Sigmoid colon (tissue), 7 donors: ENCODE measurements around the gene GFOD2. TPM values are rescaled to one million over a fixed set of nuclear protein-coding genes. Genes with fewer than 3 reads are reported as not detected.

Experiments
- DNase-seq: peaks from one replicate; pipeline ENCODE4 v3.0.0-alpha.2; 2019
- H3K27ac ChIP-seq, 4 donors: fragments of 200-600 bp; sonication (generic); one replicate each; pipeline ENCODE4 v1.5.1; 2016 to 2019; ENCODE audit warnings: mild to moderate bottlenecking in 1 of 4
- H3K27me3 ChIP-seq, 3 donors: fragments of 200-600 bp; sonication (generic); one replicate each; pipeline ENCODE4 v1.5.1; 2019; ENCODE audit warnings: mild to moderate bottlenecking in 1 of 3
- H3K36me3 ChIP-seq, 4 donors: fragments of 200-600 bp; sonication (generic); one replicate each; pipeline ENCODE4 v1.5.1; 2016 to 2019
- H3K4me1 ChIP-seq, 4 donors: fragments of 200-600 bp; sonication (generic); one replicate each; pipeline ENCODE4 v1.5.1; 2017 to 2019
- H3K4me3 ChIP-seq, 4 donors: fragments of 200-600 bp; sonication (generic); one replicate each; pipeline ENCODE4 v1.5.1; 2017 to 2019; ENCODE audit warnings: mild to moderate bottlenecking in 2 of 4, moderate library complexity in 1 of 4
- H3K9me3 ChIP-seq, 4 donors: fragments of 200-600 bp in 3 of 4; sonication (generic) in 3 of 4; one replicate each; pipeline versions ENCODE4 v1.5.1 to v1.6.1; 2013 to 2019
- EP300 ChIP-seq, 4 donors: sonication (generic); formaldehyde crosslinking; IDR thresholded peaks; one replicate each; pipeline ENCODE4 v1.6.1; 2017; ENCODE audit warnings: antibody characterized with exemption in 4 of 4
- POLR2A ChIP-seq, 2 donors: fragments of 450-650 bp; IDR thresholded peaks; one replicate each; pipeline ENCODE4 v1.6.1; 2016; ENCODE audit warnings: antibody characterized with exemption in 2 of 2, mild to moderate bottlenecking in 2 of 2, moderate library complexity in 2 of 2
- POLR2AphosphoS5 ChIP-seq, 4 donors: sonication (generic); formaldehyde crosslinking; IDR thresholded peaks; one replicate each; pipeline ENCODE4 v1.6.1; 2017; ENCODE audit warnings: antibody characterized with exemption in 4 of 4
- WGBS, 2 donors: extraction: QIAGEN DNeasy Blood & Tissue Kit; methylation state at CpG; one replicate each; pipeline ENCODE4 v1.1.7; 2013; 5-methylcytosine and 5-hydroxymethylcytosine counted together
- intact Hi-C: fragments of 100-400 bp; cut with DNase I; formaldehyde crosslinking; loops from one replicate; pipeline ENCODE4 v1.15.1; 2023
- polyA plus RNA-seq, 3 donors: library from polyadenylated mRNA; stranded (reverse); fragments of 200-250 nt; gene quantifications; one replicate each; pipeline ENCODE4 v1.2.3, GENCODE V29; 2013
- total RNA-seq, 4 donors: library from RNA; depleted of rRNA; stranded (reverse); fragments of >200 nt; gene quantifications; one replicate each; pipeline ENCODE4 v1.1.0, GENCODE V29; 2016
- TF ChIP-seq, protein P1 (sequence below), 4 experiments: fragments of 450-650 bp in 3 of 4; fragments of 200-600 bp in 1 of 4; IDR thresholded peaks; one replicate each; pipeline ENCODE4 v1.5.1; 2016 to 2019; ENCODE audit warnings: antibody characterized with exemption in 4 of 4, mild to moderate bottlenecking in 3 of 4, moderate library complexity in 2 of 4
- donor health status: healthy with polysubstance abuse.
- donor health status: Bipolar disorder and iron deficiency.
- donor health status: healthy.

Gene GFOD2
- total and polyA plus RNA-seq, 7 donors = 8.1 to 19.5 (median 13.8) TPM

DNA sequence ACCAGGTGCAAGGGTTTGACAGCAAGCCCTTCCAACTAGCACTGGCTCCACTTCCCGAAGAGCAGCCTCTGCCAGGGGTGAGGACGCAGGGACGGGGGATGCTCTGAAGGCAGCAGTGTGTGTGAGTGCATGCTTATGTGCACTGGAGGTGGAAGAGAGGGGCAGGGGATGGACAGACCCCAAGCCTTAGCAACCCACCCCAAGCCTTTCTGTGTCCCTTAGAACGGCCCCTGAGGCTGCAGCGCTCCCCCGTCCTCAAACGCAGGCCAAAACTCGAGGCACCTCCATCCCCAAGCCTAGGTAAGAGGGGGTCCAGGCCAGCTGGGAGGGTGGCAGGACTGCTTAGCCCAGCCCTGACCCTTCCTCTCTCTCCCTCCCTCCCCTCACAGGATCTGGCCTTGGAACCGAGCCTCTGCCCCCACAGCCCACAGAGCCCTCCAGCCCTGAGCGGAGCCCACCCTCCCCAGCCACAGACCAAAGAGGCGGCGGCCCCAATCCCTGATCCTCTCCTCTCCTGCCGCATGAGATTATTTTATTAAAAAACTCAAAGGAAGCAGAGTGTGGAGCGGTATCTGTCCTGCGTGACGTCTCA lies 62.0 kb downstream of the GFOD2 start:
- peaks cover 0 to 41% (median 34%) of the 10 kb centered on the region in 4 donors for H3K4me1 ChIP-seq
- TF ChIP-seq POLR2A (IDR thresholded peaks at IDR 0.05) (no peak), POLR2AphosphoS5 (IDR thresholded peaks at IDR 0.05) (no peak), EP300 (IDR thresholded peaks at IDR 0.05) (no peak)
- TF ChIP-seq, protein P1, sequence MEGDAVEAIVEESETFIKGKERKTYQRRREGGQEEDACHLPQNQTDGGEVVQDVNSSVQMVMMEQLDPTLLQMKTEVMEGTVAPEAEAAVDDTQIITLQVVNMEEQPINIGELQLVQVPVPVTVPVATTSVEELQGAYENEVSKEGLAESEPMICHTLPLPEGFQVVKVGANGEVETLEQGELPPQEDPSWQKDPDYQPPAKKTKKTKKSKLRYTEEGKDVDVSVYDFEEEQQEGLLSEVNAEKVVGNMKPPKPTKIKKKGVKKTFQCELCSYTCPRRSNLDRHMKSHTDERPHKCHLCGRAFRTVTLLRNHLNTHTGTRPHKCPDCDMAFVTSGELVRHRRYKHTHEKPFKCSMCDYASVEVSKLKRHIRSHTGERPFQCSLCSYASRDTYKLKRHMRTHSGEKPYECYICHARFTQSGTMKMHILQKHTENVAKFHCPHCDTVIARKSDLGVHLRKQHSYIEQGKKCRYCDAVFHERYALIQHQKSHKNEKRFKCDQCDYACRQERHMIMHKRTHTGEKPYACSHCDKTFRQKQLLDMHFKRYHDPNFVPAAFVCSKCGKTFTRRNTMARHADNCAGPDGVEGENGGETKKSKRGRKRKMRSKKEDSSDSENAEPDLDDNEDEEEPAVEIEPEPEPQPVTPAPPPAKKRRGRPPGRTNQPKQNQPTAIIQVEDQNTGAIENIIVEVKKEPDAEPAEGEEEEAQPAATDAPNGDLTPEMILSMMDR (IDR thresholded peaks at IDR 0.05) = no peak
- 94 to 96% methylated on average over 16 of the region's 16 CpGs for WGBS, 2 donors

DNA sequence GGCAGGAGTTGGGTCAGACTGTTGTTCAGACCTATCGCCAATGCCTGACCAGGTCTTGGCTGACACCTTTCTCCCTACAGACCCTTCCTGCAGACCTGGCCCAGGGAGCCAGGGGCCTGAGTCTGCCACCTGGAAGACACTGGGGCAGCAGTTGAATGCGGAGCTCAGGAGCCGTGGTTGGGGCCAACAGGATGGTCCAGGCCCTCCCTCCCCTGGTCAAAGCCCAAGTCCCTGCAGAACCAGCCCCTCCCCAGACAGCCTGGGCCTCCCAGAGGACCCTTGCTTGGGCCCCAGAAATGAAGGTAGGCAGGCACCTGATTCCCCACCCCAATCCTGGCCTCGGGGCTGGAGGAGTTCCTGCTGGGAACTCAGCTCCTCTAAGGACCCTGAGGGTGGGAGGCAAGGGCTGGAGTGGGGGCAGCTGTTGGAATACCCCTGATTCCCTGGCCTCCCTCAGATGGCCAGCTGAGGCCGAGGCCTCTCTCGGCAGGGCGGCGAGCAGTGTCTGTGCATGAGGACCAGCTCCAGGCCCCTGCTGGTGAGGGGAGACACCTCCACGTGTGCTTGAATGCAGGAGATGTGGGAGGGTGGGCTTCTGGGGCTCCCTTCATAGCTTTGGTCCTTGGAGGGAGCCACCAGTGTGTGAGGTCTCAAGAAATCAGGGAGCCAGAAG lies 62.6 kb downstream of the GFOD2 start:
- peaks cover 0 to 37% (median 30%) of the 10 kb centered on the region in 4 donors for H3K4me1 ChIP-seq
- H3K27me3 ChIP-seq = peaks cover 21 to 42% (median 32%) of the 10 kb centered on the region in 3 donors
- H3K9me3 ChIP-seq = no peaks in the 10 kb centered on the region
- peaks cover 0 to 17% (median 4%) of the 10 kb centered on the region in 4 donors for H3K36me3 ChIP-seq
- WGBS, 2 donors = 84 to 86% methylated on average over 9 of the region's 9 CpGs
- intact Hi-C loops = no loop called here
- no peak for TF ChIP-seq EP300 (IDR thresholded peaks at IDR 0.05)
- TF ChIP-seq POLR2A (IDR thresholded peaks at IDR 0.05) = no peak
- TF ChIP-seq, protein P1 (IDR thresholded peaks at IDR 0.05) = no peak
- no peak for TF ChIP-seq POLR2AphosphoS5 (IDR thresholded peaks at IDR 0.05)
- no peak overlapping the region for H3K4me3 ChIP-seq
- H3K27ac ChIP-seq = no peak overlapping the region
- no peak for DNase-seq

More for the DNA sequence above, 62.0 kb downstream of the GFOD2 start:
- Histone ChIP-seq H3K27ac (no peak overlapping the region), H3K36me3 (peaks cover 0 to 17% (median 4%) of the 10 kb centered on the region in 4 donors), H3K9me3 (no peaks in the 10 kb centered on the region), H3K27me3 (peaks cover 18 to 36% (median 25%) of the 10 kb centered on the region in 3 donors), H3K4me3 (no peak overlapping the region)
- intact Hi-C loops = no loop called here
- no peak for DNase-seq

DNA sequence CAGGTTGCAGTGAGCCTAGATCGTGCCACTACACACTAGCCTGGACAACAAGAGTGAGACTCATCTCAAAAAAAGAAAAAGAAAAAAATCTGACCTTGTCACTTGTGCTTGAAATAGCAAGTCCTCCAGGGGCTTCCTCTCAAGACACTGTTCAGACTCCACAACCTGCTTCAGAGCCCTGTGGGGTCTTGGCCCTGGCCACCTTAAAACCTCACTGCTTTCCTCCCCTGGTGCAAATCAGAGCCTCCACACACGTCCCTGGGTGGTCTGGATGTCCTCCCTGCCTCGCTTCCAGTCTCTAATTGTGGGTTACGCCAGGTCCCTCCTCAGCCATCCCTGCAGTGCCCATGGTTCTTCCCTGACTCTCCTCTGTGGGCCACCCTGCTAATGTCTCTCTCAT lies 63.8 kb downstream of the GFOD2 start:
- Histone ChIP-seq H3K36me3 (peaks cover 0 to 17% (median 4%) of the 10 kb centered on the region in 4 donors), H3K27me3 (peaks cover 23 to 53% (median 42%) of the 10 kb centered on the region in 3 donors), H3K4me1 (peaks cover 0 to 30% (median 24%) of the 10 kb centered on the region in 4 donors), H3K9me3 (no peaks in the 10 kb centered on the region), H3K4me3 (no peak overlapping the region), H3K27ac (no peak overlapping the region)
- DNase-seq = no peak
- TF ChIP-seq POLR2A (IDR thresholded peaks at IDR 0.05) (no peak), EP300 (IDR thresholded peaks at IDR 0.05) (no peak), POLR2AphosphoS5 (IDR thresholded peaks at IDR 0.05) (no peak)
- TF ChIP-seq, protein P1 (IDR thresholded peaks at IDR 0.05) = no peak
- intact Hi-C loops = no loop called here
- WGBS, 2 donors = 66 to 83% methylated on average over 4 of the region's 4 CpGs

DNA sequence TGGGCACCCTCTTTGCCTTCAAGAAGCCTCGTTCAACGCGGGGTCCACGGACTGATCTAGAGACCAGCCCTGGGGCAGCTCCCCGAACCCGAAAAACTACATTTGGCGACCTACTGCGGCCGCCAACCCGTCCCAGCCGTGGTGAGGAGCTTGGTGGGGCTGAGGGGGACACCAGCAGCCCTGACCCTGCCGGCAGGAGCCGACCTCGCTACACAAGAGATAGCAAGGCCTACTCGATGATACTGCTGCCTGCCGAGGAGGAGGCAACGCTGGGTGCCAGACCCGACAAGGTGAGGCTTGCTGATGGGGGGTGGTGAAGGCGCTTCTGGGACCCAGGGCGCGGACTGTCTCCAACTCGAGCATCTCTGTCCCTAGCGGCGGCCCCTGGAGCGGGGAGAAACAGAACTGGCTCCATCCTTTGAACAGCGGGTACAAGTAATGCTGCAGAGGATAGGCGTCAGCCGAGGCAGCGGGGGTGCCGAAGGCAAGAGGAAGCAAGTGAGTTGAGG lies 64.7 kb downstream of the GFOD2 start:
- Histone ChIP-seq H3K4me3 (no peak overlapping the region), H3K27me3 (peaks cover 28 to 62% (median 51%) of the 10 kb centered on the region in 3 donors), H3K27ac (no peak overlapping the region), H3K36me3 (peaks cover 0 to 17% (median 4%) of the 10 kb centered on the region in 4 donors), H3K9me3 (no peaks in the 10 kb centered on the region), H3K4me1 (peaks cover 0 to 25% (median 22%) of the 10 kb centered on the region in 4 donors)
- no peak for DNase-seq
- TF ChIP-seq, protein P1 (IDR thresholded peaks at IDR 0.05) = no peak
- TF ChIP-seq POLR2AphosphoS5 (IDR thresholded peaks at IDR 0.05) (no peak), EP300 (IDR thresholded peaks at IDR 0.05) (no peak), POLR2A (IDR thresholded peaks at IDR 0.05) (no peak)
- WGBS, 2 donors = 57 to 73% methylated on average over 30 of the region's 30 CpGs
- intact Hi-C loops = no loop called here
